Measurements from ENCODE around the gene NEK6. TPM values are rescaled to one million over a fixed set of nuclear protein-coding genes. Genes with fewer than 3 reads are reported as not detected.

The NEK6 gene
- total and polyA plus RNA-seq, 10 of the 15 experiments (the other 5 are each of a cell fraction or from before 2014, with no cell fraction given), result 31.3 to 161 (median 89.2) TPM

GRCh38 chr9:124306098-124306735 lies 48.5 kb downstream of the NEK6 start:
- intact Hi-C loops (cut with micrococcal nuclease; ENCODE audit: unreplicated experiment), result no loop called here
- Histone ChIP-seq H3K9me3 (replicated peaks; ENCODE audit: control insufficient read depth, insufficient read depth, low read length) (no peaks in the 10 kb centered on the region), H3K36me3 (ENCODE audit: control insufficient read depth in 2 of 2, insufficient read depth in 2 of 2, low read length in 1 of 2) (peaks cover 45 to 56% of the 10 kb centered on the region in 2 experiments), H3K4me3 (no peak overlapping the region), H3K79me2 (ENCODE audit: control insufficient read depth, insufficient read depth, low read length) (peaks cover 18% of the 10 kb centered on the region), H3K4me1 (ENCODE audit: control insufficient read depth, insufficient read depth, low read length) (no peaks in the 10 kb centered on the region; the same call in 1 of the 2 replicates), H4K20me1 (ENCODE audit: control insufficient read depth, insufficient read depth) (peaks cover 20% of the 10 kb centered on the region), H3K4me2 (ENCODE audit: control insufficient read depth, insufficient read depth) (no peak overlapping the region), H2AFZ (ENCODE audit: control insufficient read depth, low read depth, low read length) (no peak overlapping the region), H3K9ac (ENCODE audit: control insufficient read depth, insufficient read depth, low read length) (no peak overlapping the region), H3K27ac (ENCODE audit: control insufficient read depth, insufficient read depth) (no peak overlapping the region), H3K27me3 (replicated peaks in 1 of 2; ENCODE audit: control insufficient read depth in 2 of 2, insufficient read depth in 2 of 2, low read length in 1 of 2) (no peaks in the 10 kb centered on the region)
- POLR2A ChIA-PET, result no interaction called here
- TSS peak; percentile 26 for BruUV-seq (replicated peaks)
- TF ChIP-seq HDAC2 (IDR thresholded peaks at IDR 0.05), result no peak
- TF ChIP-seq RAD51 (IDR thresholded peaks at IDR 0.05), result no peak
- TF ChIP-seq ETV6 (conservative IDR thresholded peaks at IDR 0.05 in 1 of 2, IDR thresholded peaks at IDR 0.05 in 1 of 2; ENCODE audit: borderline replicate concordance in 1 of 2, low read depth in 1 of 2), result no peak
- TF ChIP-seq BRCA1 (IDR thresholded peaks at IDR 0.05; ENCODE audit: low read depth, low read length), result no peak
- TF ChIP-seq ZBTB4 (CRISPR knock-in tag; IDR thresholded peaks at IDR 0.05), result no peak
- TF ChIP-seq SPI1 (IDR thresholded peaks at IDR 0.05; ENCODE audit: borderline replicate concordance, insufficient read depth, low read depth, low read length), result no peak
- no peak for TF ChIP-seq WRNIP1 (IDR thresholded peaks at IDR 0.05; ENCODE audit: borderline replicate concordance, low read depth, low read length)
- TF ChIP-seq NFYB (IDR thresholded peaks at IDR 0.05; ENCODE audit: insufficient read depth, low read depth, low read length), result no peak
- TF ChIP-seq MXI1 (IDR thresholded peaks at IDR 0.05; ENCODE audit: low read depth, low read length), result no peak
- no peak for TF ChIP-seq CHD2 (IDR thresholded peaks at IDR 0.05; ENCODE audit: borderline replicate concordance, low read depth, low read length)
- no peak for TF ChIP-seq SMAD1 (IDR thresholded peaks at IDR 0.05; ENCODE audit: low read depth, partially characterized antibody)
- DNase-seq (ENCODE audit: low read depth, low spot score) (no peak), FAIRE-seq (no peak), ATAC-seq (no peak)
- in situ Hi-C loops (cut with MboI), result no loop called here
- RAD21 ChIA-PET (ENCODE audit: unreplicated experiment), result no interaction called here
- WGBS (ENCODE audit: insufficient coverage, insufficient replicate concordance, low lambda C conversion rate, missing lambda C conversion rate), result 72% methylated on average over 13 of the region's 13 CpGs
- CTCF ChIA-PET, result no interaction called here
- SMC1A ChIA-PET (ENCODE audit: uncharacterized antibody, unreplicated experiment), result interaction anchor here (0.8 to 1.2 kb wide), 2 partner anchors 13 to 179 kb away, joined by 3 to 5 read pairs; no protein-coding TSS in a partner anchor

Data from GM12878 (cell line).